HEK293T (cell line): ENCODE results near the gene SLC25A21.

Experiments
- ARNT ChIP-seq: fragments of 450-650 bp; IDR thresholded peaks from 2 replicates; pipeline ENCODE4 v1.6.1; 2017; ENCODE audit warnings: mild to moderate bottlenecking
- BHLHE40 ChIP-seq: fragments of 450-650 bp; IDR thresholded peaks from 2 replicates; pipeline ENCODE4 v1.6.1; 2016; ENCODE audit warnings: mild to moderate bottlenecking, moderate library complexity, borderline replicate concordance
- CTBP1 ChIP-seq: fragments of 450-650 bp; IDR thresholded peaks from 2 replicates; pipeline ENCODE4 v1.6.1; 2016; ENCODE audit warnings: borderline replicate concordance
- FOXM1 ChIP-seq: fragments of 450-650 bp; IDR thresholded peaks from 2 replicates; pipeline ENCODE4 v1.6.1; 2017; ENCODE audit warnings: mild to moderate bottlenecking, borderline replicate concordance
- HDGF ChIP-seq: fragments of 450-650 bp; IDR thresholded peaks from 2 replicates; pipeline ENCODE4 v1.6.1; 2017; ENCODE audit warnings: antibody characterized with exemption, borderline replicate concordance
- LEF1 ChIP-seq: fragments of 450-650 bp; IDR thresholded peaks from 2 replicates; pipeline ENCODE4 v1.6.1; 2017; ENCODE audit warnings: mild to moderate bottlenecking, borderline replicate concordance
- PKNOX1 ChIP-seq: fragments of 450-650 bp; IDR thresholded peaks from 2 replicates; pipeline ENCODE4 v1.6.1; 2016
- SUZ12 ChIP-seq: fragments of 450-650 bp; IDR thresholded peaks from 2 replicates; pipeline ENCODE4 v1.6.1; 2016; ENCODE audit warnings: mild to moderate bottlenecking
- TARDBP ChIP-seq: fragments of 450-650 bp; IDR thresholded peaks from 2 replicates; pipeline ENCODE4 v1.6.1; 2016
- ZNF384 ChIP-seq: fragments of 450-650 bp; IDR thresholded peaks from 2 replicates; pipeline ENCODE4 v1.6.1; 2016

GRCh38 chr14:37172936-37173614 is 669 bp upstream of the SLC25A21 start:
- TF ChIP-seq PKNOX1, result no peak
- no peak for TF ChIP-seq SUZ12
- TF ChIP-seq BHLHE40, result no peak
- TF ChIP-seq ZNF384, result no peak
- TF ChIP-seq HDGF, result no peak
- no peak for TF ChIP-seq TARDBP
- no peak for TF ChIP-seq LEF1
- TF ChIP-seq CTBP1, result no peak
- TF ChIP-seq FOXM1, result no peak
- no peak for TF ChIP-seq ARNT
